Fibroblast of lung (primary cell): ENCODE data around the gene LENG1. TPM values are rescaled to one million over a fixed set of nuclear protein-coding genes. Genes with fewer than 3 reads are reported as not detected.

ENCODE experiments used
- DNase-seq, 2 donors: peaks; one replicate each; pipeline versions ENCODE4 v3.0.0 to v3.0.0-alpha.2; 2010; ENCODE audit warnings: low read depth in 2 of 2
- H2AFZ ChIP-seq: 2 replicates; pipeline ENCODE4 v1.5.1; 2012; ENCODE audit warnings: low read length, control low read depth, inconsistent platforms
- H3K27ac ChIP-seq: 2 replicates; pipeline ENCODE4 v1.5.1; 2011; ENCODE audit warnings: low read length, control low read depth; ENCODE audit not compliant: insufficient read depth
- H3K27me3 ChIP-seq: 2 replicates; pipeline ENCODE4 v1.5.1; 2011; ENCODE audit warnings: mild to moderate bottlenecking, low read length; ENCODE audit not compliant: control insufficient read depth, insufficient read depth
- H3K36me3 ChIP-seq: 2 replicates; pipeline ENCODE4 v1.5.1; 2011; ENCODE audit warnings: low read length; ENCODE audit not compliant: control insufficient read depth, insufficient read depth
- H3K4me1 ChIP-seq: 2 replicates; pipeline ENCODE4 v1.5.1; 2011; ENCODE audit warnings: low read length; ENCODE audit not compliant: control insufficient read depth, insufficient read depth; ENCODE audit errors: extremely low read depth
- H3K4me2 ChIP-seq: 2 replicates; pipeline ENCODE4 v1.5.1; 2011; ENCODE audit warnings: low read length, control low read depth; ENCODE audit not compliant: insufficient read depth; ENCODE audit errors: extremely low read depth
- H3K4me3 ChIP-seq, 4 experiments: fragments of 200-600 bp in 1 of 4; sonication (generic) in 1 of 4; replicated peaks in 1 of 4; 2 replicates each; pipeline ENCODE4 v1.5.1; 2011 to 2016; ENCODE audit warnings: low read length in 4 of 4, low read depth in 3 of 4, mild to moderate bottlenecking in 3 of 4, control low read depth in 2 of 4, inconsistent platforms in 1 of 4, mixed read lengths in 1 of 4; ENCODE audit not compliant: insufficient read depth in 1 of 4; ENCODE audit errors: control extremely low read depth in 1 of 4
- H3K79me2 ChIP-seq: 2 replicates; pipeline ENCODE4 v1.5.1; 2012; ENCODE audit warnings: mild to moderate bottlenecking, low read length, inconsistent platforms; ENCODE audit not compliant: control insufficient read depth, insufficient read depth
- H3K9ac ChIP-seq: 2 replicates; pipeline ENCODE4 v1.5.1; 2011; ENCODE audit warnings: mild to moderate bottlenecking, low read length, control low read depth; ENCODE audit not compliant: insufficient read depth
- H3K9me3 ChIP-seq: 2 replicates; pipeline ENCODE4 v1.5.1; 2012; ENCODE audit warnings: low read depth, low read length; ENCODE audit not compliant: control insufficient read depth, insufficient read depth
- H4K20me1 ChIP-seq: 2 replicates; pipeline ENCODE4 v1.5.1; 2011; ENCODE audit warnings: low read length; ENCODE audit not compliant: control insufficient read depth, insufficient read depth; ENCODE audit errors: extremely low read depth
- EZH2 ChIP-seq: IDR thresholded peaks from 2 replicates; pipeline ENCODE4 v1.5.1; 2012; ENCODE audit warnings: low read length, control low read depth, mild to moderate bottlenecking; ENCODE audit errors: missing control alignments
- polyA plus RNA-seq, 2 donors: library from polyadenylated mRNA; depleted of rRNA in 1 of 2; stranded (reverse) in 1 of 2; unstranded in 1 of 2; fragments of >200 nt; gene quantifications; 2 replicates each; pipeline ENCODE4 v1.2.1, GENCODE V29; 2011 to 2012; ENCODE audit warnings: missing spikeins in 1 of 2
- total RNA-seq: library from RNA; depleted of rRNA; stranded (reverse); fragments of >200 nt; gene quantifications from 2 replicates; pipeline ENCODE4 v1.2.1, GENCODE V29; 2014
- TF ChIP-seq, protein P1 (sequence below), 2 donors: IDR thresholded peaks in 1 of 2; conservative IDR thresholded peaks in 1 of 2; 1 replicate in 1 of 2; 2 replicates in 1 of 2; pipeline ENCODE4 v1.5.1; 2011 to 2012; ENCODE audit warnings: low read length in 2 of 2, control low read depth in 1 of 2, inconsistent platforms in 1 of 2, low read depth in 1 of 2, mild to moderate bottlenecking in 1 of 2

Gene LENG1
- total and polyA plus RNA-seq, 2 donors (not counting 1 experiment from before 2014, with no cell fraction given), result 3.2 to 7.3 TPM

DNA sequence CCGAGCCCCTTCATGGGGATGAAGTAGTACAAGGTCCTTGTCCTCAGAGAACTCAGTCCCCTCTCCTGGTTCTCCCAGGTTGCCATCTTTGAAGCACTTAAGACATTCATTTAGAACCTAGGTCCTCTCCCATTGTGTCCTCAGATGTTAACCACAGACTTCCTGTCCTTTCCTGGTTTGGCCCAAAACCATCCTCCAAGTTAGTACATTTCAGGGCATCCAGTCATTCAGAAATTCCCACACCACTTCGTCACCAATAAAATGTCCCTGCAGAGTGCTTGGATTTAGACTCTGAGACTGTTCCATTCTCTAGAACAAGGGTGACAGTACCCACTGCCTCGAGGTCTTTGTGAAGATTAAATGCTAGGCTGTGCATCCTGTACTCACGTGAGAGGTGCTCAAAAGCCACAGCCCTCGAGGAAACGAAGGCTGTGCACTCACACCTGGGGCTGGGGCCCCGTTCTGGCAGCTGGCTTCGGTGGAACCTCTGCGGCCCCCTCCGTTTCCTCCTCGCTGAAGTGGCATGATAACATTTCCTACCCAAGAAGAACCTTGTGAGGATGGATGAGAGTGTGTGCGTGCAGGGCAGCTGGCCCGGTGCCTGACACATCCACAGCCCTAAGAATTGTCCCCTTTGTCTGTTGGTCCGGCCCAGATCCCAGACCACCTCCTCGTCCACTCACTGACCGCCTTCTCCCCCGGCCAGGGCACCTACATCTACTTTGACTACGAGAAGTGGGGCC, 4.7 kb downstream of the LENG1 start:
- Histone ChIP-seq H3K79me2 (peaks cover 8% of the 10 kb centered on the region), H3K36me3 (peaks cover 47% of the 10 kb centered on the region), H4K20me1 (no peaks in the 10 kb centered on the region), H3K27ac (peak overlapping the region; percentile 44), H3K4me1 (peaks cover 22% of the 10 kb centered on the region), H3K27me3 (no peaks in the 10 kb centered on the region), H3K4me2 (no peak overlapping the region), H3K9ac (no peak overlapping the region), H3K9me3 (no peaks in the 10 kb centered on the region), H3K4me3 (no peak overlapping the region), H2AFZ (no peak overlapping the region)
- peak in 1 of 2 donors; percentile 67 for DNase-seq
- TF ChIP-seq EZH2, result no peak
- TF ChIP-seq, protein P1, sequence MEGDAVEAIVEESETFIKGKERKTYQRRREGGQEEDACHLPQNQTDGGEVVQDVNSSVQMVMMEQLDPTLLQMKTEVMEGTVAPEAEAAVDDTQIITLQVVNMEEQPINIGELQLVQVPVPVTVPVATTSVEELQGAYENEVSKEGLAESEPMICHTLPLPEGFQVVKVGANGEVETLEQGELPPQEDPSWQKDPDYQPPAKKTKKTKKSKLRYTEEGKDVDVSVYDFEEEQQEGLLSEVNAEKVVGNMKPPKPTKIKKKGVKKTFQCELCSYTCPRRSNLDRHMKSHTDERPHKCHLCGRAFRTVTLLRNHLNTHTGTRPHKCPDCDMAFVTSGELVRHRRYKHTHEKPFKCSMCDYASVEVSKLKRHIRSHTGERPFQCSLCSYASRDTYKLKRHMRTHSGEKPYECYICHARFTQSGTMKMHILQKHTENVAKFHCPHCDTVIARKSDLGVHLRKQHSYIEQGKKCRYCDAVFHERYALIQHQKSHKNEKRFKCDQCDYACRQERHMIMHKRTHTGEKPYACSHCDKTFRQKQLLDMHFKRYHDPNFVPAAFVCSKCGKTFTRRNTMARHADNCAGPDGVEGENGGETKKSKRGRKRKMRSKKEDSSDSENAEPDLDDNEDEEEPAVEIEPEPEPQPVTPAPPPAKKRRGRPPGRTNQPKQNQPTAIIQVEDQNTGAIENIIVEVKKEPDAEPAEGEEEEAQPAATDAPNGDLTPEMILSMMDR (conservative IDR thresholded peaks at IDR 0.05 in 1 of 2, IDR thresholded peaks at IDR 0.05 in 1 of 2; ENCODE audit: low read depth in 1 of 2, low read length in 2 of 2), result no peak

DNA sequence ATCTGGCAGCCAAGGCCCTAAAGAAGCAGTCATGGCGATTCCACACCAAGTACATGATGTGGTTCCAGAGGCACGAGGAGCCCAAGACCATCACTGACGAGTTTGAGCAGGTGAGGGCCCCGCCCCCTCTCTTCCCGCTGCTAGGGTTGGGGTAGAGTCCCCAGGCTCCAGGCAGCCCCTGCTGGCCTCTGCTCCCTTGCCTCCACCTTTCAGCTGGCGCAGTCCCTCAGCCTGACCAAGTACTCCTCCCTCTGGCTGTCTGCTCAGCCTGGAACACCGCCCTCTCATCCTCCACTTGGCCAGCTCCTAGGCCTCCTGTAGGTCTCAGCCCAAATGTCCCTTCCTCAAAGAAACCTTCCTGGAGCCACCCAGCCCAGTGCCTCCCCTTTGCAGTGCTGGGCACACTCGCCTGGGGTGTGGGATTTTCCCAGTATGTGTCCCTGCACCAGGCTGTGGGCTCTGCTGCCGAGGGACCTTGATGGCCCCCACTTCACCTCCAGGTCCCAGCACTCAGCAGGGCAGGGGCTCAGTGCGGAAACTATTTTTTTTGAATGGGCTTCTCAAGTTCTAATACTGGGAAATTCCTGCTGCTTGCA, 5.7 kb downstream of the LENG1 start:
- Histone ChIP-seq H3K4me1 (peaks cover 18% of the 10 kb centered on the region), H3K9me3 (no peaks in the 10 kb centered on the region), H2AFZ (no peak overlapping the region), H3K4me2 (no peak overlapping the region), H3K9ac (no peak overlapping the region), H3K4me3 (no peak overlapping the region), H4K20me1 (no peaks in the 10 kb centered on the region), H3K27me3 (no peaks in the 10 kb centered on the region), H3K27ac (peak overlapping the region; percentile 44), H3K79me2 (peaks cover 6% of the 10 kb centered on the region), H3K36me3 (peaks cover 48% of the 10 kb centered on the region)
- no peak for DNase-seq
- TF ChIP-seq EZH2, result no peak
- TF ChIP-seq, protein P1 (conservative IDR thresholded peaks at IDR 0.05 in 1 of 2, IDR thresholded peaks at IDR 0.05 in 1 of 2; ENCODE audit: low read depth in 1 of 2, low read length in 2 of 2), result no peak

DNA sequence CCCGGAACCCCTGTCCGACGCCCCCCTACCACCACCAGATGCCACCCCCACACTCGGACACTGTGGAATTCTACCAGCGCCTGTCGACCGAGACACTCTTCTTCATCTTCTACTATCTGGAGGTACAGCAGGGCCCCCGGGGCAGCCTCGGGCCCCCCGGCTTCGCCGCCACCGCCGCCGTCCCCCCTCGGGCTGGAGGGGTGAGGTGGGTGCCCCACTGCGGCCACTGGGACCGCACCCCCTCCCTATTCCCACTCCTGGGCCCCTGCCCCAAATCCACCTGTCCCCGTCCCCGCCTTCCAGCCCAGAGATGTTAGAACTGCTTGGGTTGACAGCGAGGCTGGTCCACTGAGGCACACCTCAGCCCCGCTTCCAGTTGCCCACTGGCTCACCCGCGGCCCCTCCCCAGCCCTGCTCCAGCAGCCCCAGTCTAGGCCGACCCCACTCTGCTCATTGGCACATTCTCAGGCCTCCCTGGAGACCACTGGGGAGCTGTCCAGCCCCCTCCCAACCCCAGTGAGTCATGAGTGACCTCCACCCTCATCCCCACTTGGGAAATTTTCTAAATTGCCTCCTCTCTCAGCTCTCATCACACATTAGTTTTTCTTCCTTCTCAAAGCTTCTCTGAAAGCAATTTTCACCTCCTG, 6.5 kb downstream of the LENG1 start:
- H3K36me3 ChIP-seq, result peaks cover 50% of the 10 kb centered on the region

More for the DNA sequence above, 6.5 kb downstream of the LENG1 start:
- Histone ChIP-seq H3K79me2 (peaks cover 1% of the 10 kb centered on the region), H2AFZ (no peak overlapping the region), H3K9ac (peak overlapping the region; percentile 7), H3K9me3 (no peaks in the 10 kb centered on the region), H3K4me1 (peaks cover 10% of the 10 kb centered on the region), H4K20me1 (no peaks in the 10 kb centered on the region), H3K4me3 (no peak overlapping the region), H3K27me3 (no peaks in the 10 kb centered on the region), H3K4me2 (no peak overlapping the region), H3K27ac (no peak overlapping the region)
- no peak for TF ChIP-seq EZH2
- TF ChIP-seq, protein P1 (conservative IDR thresholded peaks at IDR 0.05 in 1 of 2, IDR thresholded peaks at IDR 0.05 in 1 of 2; ENCODE audit: low read depth in 1 of 2, low read length in 2 of 2), result no peak
- DNase-seq, result no peak
